Stomach (tissue), 9 donors: Measurements from ENCODE around the gene RNF13. TPM values are rescaled to one million over a fixed set of nuclear protein-coding genes. Genes with fewer than 3 reads are reported as not detected.

Experiments
- DNase-seq, 2 donors: peaks; one replicate each; pipeline versions ENCODE4 v3.0.0 to v3.0.0-alpha.2; 2013 to 2019
- H3K27ac ChIP-seq, 5 donors: fragments of 200-600 bp in 4 of 5; sonication (generic) in 4 of 5; one replicate each; pipeline ENCODE4 v1.5.1; 2013 to 2019; ENCODE audit warnings: mild to moderate bottlenecking in 1 of 5, moderate library complexity in 1 of 5
- H3K27me3 ChIP-seq, 3 donors: fragments of 200-600 bp; sonication (generic); one replicate each; pipeline ENCODE4 v1.5.1; 2017 to 2019; ENCODE audit warnings: mixed run types in 1 of 3
- H3K36me3 ChIP-seq, 4 donors: fragments of 200-600 bp; sonication (generic); 1 replicate in 3 of 4; 2 replicates in 1 of 4; pipeline ENCODE4 v1.5.1; 2016 to 2019
- H3K4me1 ChIP-seq, 4 donors: fragments of 200-600 bp; sonication (generic); one replicate each; pipeline ENCODE4 v1.5.1; 2016 to 2019
- H3K4me3 ChIP-seq, 4 donors: fragments of 200-600 bp; sonication (generic) in 3 of 4; one replicate each; pipeline ENCODE4 v1.5.1; 2016 to 2019; ENCODE audit warnings: mild to moderate bottlenecking in 1 of 4
- H3K9me3 ChIP-seq, 4 donors: fragments of 200-600 bp; sonication (generic); one replicate each; pipeline ENCODE4 v1.5.1; 2016 to 2019
- CTCF ChIP-seq, 7 experiments: fragments of 450-650 bp in 4 of 7; fragments of 200-600 bp in 3 of 7; sonication (generic) in 3 of 7; IDR thresholded peaks; one replicate each; pipeline ENCODE4 v1.5.1; 2016 to 2019; ENCODE audit warnings: antibody characterized with exemption in 7 of 7, control low read depth in 2 of 7, mild to moderate bottlenecking in 1 of 7
- EP300 ChIP-seq: sonication (generic); formaldehyde crosslinking; IDR thresholded peaks from one replicate; pipeline ENCODE4 v1.6.1; 2017; ENCODE audit warnings: antibody characterized with exemption
- POLR2A ChIP-seq, 4 donors: fragments of 450-650 bp; IDR thresholded peaks; one replicate each; pipeline ENCODE4 v1.6.1; 2016; ENCODE audit warnings: antibody characterized with exemption in 4 of 4, control low read depth in 2 of 4, mild to moderate bottlenecking in 1 of 4, moderate library complexity in 1 of 4
- POLR2AphosphoS5 ChIP-seq, 3 donors: sonication (generic); formaldehyde crosslinking; IDR thresholded peaks; one replicate each; pipeline ENCODE4 v1.6.1; 2016; ENCODE audit warnings: antibody characterized with exemption in 3 of 3
- WGBS, 5 donors: extraction: QIAGEN DNeasy Blood & Tissue Kit in 3 of 5; methylation state at CpG; one replicate each; pipeline versions ENCODE4 v1.1.5 to v1.1.7; 2013 to 2018; 5-methylcytosine and 5-hydroxymethylcytosine counted together
- intact Hi-C: fragments of 100-400 bp; cut with DNase I; formaldehyde crosslinking; loops from one replicate; pipeline ENCODE4 v1.15.1; 2023; ENCODE audit warnings: low total_unique reads
- polyA plus RNA-seq, 3 donors: library from polyadenylated mRNA; stranded (reverse); fragments of 200-250 nt; gene quantifications; one replicate each; pipeline ENCODE4 v1.2.3, GENCODE V29; 2013
- total RNA-seq, 5 donors: library from RNA; depleted of rRNA; stranded (reverse); fragments of >200 nt; gene quantifications; one replicate each; pipeline versions ENCODE4 v1.1.0 to v1.2.3, GENCODE V29; 2014 to 2016
- donor health status: healthy with polysubstance abuse.
- donor health status: Bipolar disorder and iron deficiency.
- donor health status: healthy.

Gene RNF13
- total and polyA plus RNA-seq, 8 donors: 6.7 to 130 (median 31.3) TPM

GRCh38 chr3:149839896-149840295 lies 26.9 kb downstream of the RNF13 start:
- 80 to 95% (median 94%) methylated on average over 3 of the region's 3 CpGs for WGBS, 5 donors
- no peak for TF ChIP-seq CTCF (IDR thresholded peaks at IDR 0.05)
- TF ChIP-seq EP300: no peak

GRCh38 chr3:149843502-149843901 lies 30.5 kb downstream of the RNF13 start:
- Histone ChIP-seq H3K9me3 (peaks cover 0 to under 1% (median under 1%) of the 10 kb centered on the region in 4 donors), H3K4me3 (no peak overlapping the region), H3K27me3 (no peaks in the 10 kb centered on the region), H3K36me3 (peaks cover 6 to 25% (median 21%) of the 10 kb centered on the region in 4 donors), H3K27ac (no peak overlapping the region), H3K4me1 (peaks cover 0 to 53% (median 19%) of the 10 kb centered on the region in 4 donors)
- no peak for DNase-seq
- TF ChIP-seq POLR2A (IDR thresholded peaks at IDR 0.05): no peak
- no peak for TF ChIP-seq POLR2AphosphoS5 (IDR thresholded peaks at IDR 0.05)
- TF ChIP-seq EP300: no peak
- no peak for TF ChIP-seq CTCF (IDR thresholded peaks at IDR 0.05)
- intact Hi-C loops: no loop called here
- 64 to 94% (median 89%) methylated on average over 2 of the region's 2 CpGs for WGBS, 5 donors

More at GRCh38 chr3:149839896-149840295, 26.9 kb downstream of the RNF13 start:
- intact Hi-C loops: no loop called here
- Histone ChIP-seq H3K36me3 (peaks cover 0 to 14% (median 7%) of the 10 kb centered on the region in 4 donors), H3K9me3 (peaks cover 3 to 20% (median 9%) of the 10 kb centered on the region in 4 donors), H3K27me3 (no peaks in the 10 kb centered on the region), H3K4me3 (no peak overlapping the region), H3K4me1 (peaks cover 0 to 34% (median 13%) of the 10 kb centered on the region in 4 donors), H3K27ac (no peak overlapping the region)
- DNase-seq: no peak

- 71 to 88% (median 83%) methylated on average over 2 of the region's 2 CpGs for WGBS, 5 donors
Observed at GRCh38 chr3:149844091-149844490, 31.1 kb downstream of the RNF13 start.

GRCh38 chr3:149845570-149846244 lies 32.7 kb downstream of the RNF13 start:
- DNase-seq: no peak
- peaks cover 6 to 32% (median 25%) of the 10 kb centered on the region in 4 donors for H3K36me3 ChIP-seq
- H3K27me3 ChIP-seq: no peaks in the 10 kb centered on the region
- no peaks in the 10 kb centered on the region for H3K9me3 ChIP-seq
- 78 to 86% (median 82%) methylated on average over 1 of the region's 1 CpG for WGBS, 5 donors
- TF ChIP-seq CTCF (IDR thresholded peaks at IDR 0.05): no peak
- no peak for TF ChIP-seq EP300
- TF ChIP-seq POLR2AphosphoS5 (IDR thresholded peaks at IDR 0.05): no peak
- TF ChIP-seq POLR2A (IDR thresholded peaks at IDR 0.05): no peak
- intact Hi-C loops: no loop called here
- H3K27ac ChIP-seq: no peak overlapping the region
- H3K4me3 ChIP-seq: no peak overlapping the region
- H3K4me1 ChIP-seq: peaks cover 0 to 53% (median 19%) of the 10 kb centered on the region in 4 donors

More at GRCh38 chr3:149844091-149844490, 31.1 kb downstream of the RNF13 start:
- Histone ChIP-seq H3K9me3 (no peaks in the 10 kb centered on the region), H3K27me3 (no peaks in the 10 kb centered on the region), H3K4me1 (peaks cover 0 to 53% (median 19%) of the 10 kb centered on the region in 4 donors), H3K36me3 (peaks cover 6 to 27% (median 22%) of the 10 kb centered on the region in 4 donors), H3K4me3 (no peak overlapping the region), H3K27ac (no peak overlapping the region)
- DNase-seq: no peak
- TF ChIP-seq POLR2AphosphoS5 (IDR thresholded peaks at IDR 0.05): no peak
- no peak for TF ChIP-seq EP300
- TF ChIP-seq CTCF (IDR thresholded peaks at IDR 0.05): no peak
- no peak for TF ChIP-seq POLR2A (IDR thresholded peaks at IDR 0.05)
- intact Hi-C loops: no loop called here
